HCT116 (cell line): ENCODE data around the gene SLC8A1. TPM values are rescaled to one million over a fixed set of nuclear protein-coding genes. Genes with fewer than 3 reads are reported as not detected.

Experiments used
- ATAC-seq: fragments of 200-7000 bp; cut with Tn5 transposase; 2 replicates; pipeline ENCODE4 v1.9.1; 2020; ENCODE audit warnings: mild to moderate bottlenecking, moderate library complexity
- BruUV-seq: library from RNA; stranded (reverse); fragments of 400-500 nt; replicated peaks from 2 replicates; lab custom pipeline; 2021; lab: Mats Ljungman, UMichigan
- CTCF ChIA-PET: fragments of 300-600 bp; sonication (Branson Sonifier 250); formaldehyde crosslinking; loops from one replicate; lab custom pipeline; 2021; ENCODE audit warnings: antibody characterized with exemption; lab: Charles Lee
- POLR2A ChIA-PET: fragments of 300-600, 350-600 bp; sonication (Branson Sonifier 250); formaldehyde crosslinking; loops from one replicate; lab custom pipeline; 2021; ENCODE audit warnings: antibody characterized with exemption; lab: Charles Lee
- RAD21 ChIA-PET, 2 experiments: fragments of 300-600 bp; sonication (Branson Sonifier 250); formaldehyde crosslinking; loops; one replicate each; lab custom pipeline; 2023; ENCODE audit warnings: low total read pairs in 2 of 2; ENCODE audit not compliant: uncharacterized antibody in 2 of 2, unreplicated experiment in 2 of 2, low non-redundant PET in 1 of 2; lab: Charles Lee
- DNase-seq: peaks from one replicate; pipeline ENCODE4 v3.0.0-alpha.2; 2010; ENCODE audit warnings: low read depth, low spot score
- H2AFZ ChIP-seq: fragments of 200-600 bp; shearing (Covaris generic), sonication (generic); 2 replicates; pipeline ENCODE4 v1.6.1; 2017; ENCODE audit warnings: low read depth, mixed run types, mixed read lengths, antibody characterized with exemption, low read length; ENCODE audit not compliant: poor library complexity, severe bottlenecking
- H3K27ac ChIP-seq: 2 replicates; pipeline ENCODE4 v1.5.1; 2012; ENCODE audit warnings: low read depth, low read length
- H3K27me3 ChIP-seq: fragments of 200-600 bp; sonication (generic); 2 replicates; pipeline ENCODE4 v1.6.1; 2016; ENCODE audit warnings: mixed run types, low read length, mixed read lengths; ENCODE audit not compliant: insufficient read depth
- H3K36me3 ChIP-seq, 2 experiments: fragments of 200-500 bp in 1 of 2; fragments of 200-600 bp in 1 of 2; sonication (Bioruptor generic) in 1 of 2; sonication (generic) in 1 of 2; 2 replicates each; pipeline versions ENCODE4 v1.5.1 to v1.6.1; 2014 to 2016; ENCODE audit warnings: low read length in 2 of 2, inconsistent platforms in 1 of 2, mixed read lengths in 1 of 2, mixed run types in 1 of 2; ENCODE audit not compliant: insufficient read depth in 2 of 2, control insufficient read depth in 1 of 2
- H3K4me1 ChIP-seq, 2 experiments: fragments of 200-600 bp in 1 of 2; sonication (generic) in 1 of 2; 2 replicates each; pipeline versions ENCODE4 v1.5.1 to v1.6.1; 2012 to 2017; ENCODE audit warnings: low read length in 2 of 2, inconsistent platforms in 1 of 2, mild to moderate bottlenecking in 1 of 2, mixed read lengths in 1 of 2, mixed run types in 1 of 2, moderate library complexity in 1 of 2; ENCODE audit not compliant: insufficient read depth in 2 of 2, control insufficient read depth in 1 of 2
- H3K4me2 ChIP-seq: fragments of 200-600 bp; sonication (generic); 2 replicates; pipeline ENCODE4 v1.6.1; 2017; ENCODE audit warnings: mixed run types, low read length, mixed read lengths
- H3K4me3 ChIP-seq, 2 experiments: fragments of 200-600 bp in 1 of 2; sonication (generic) in 1 of 2; replicated peaks in 1 of 2; 2 replicates each; pipeline ENCODE4 v1.5.1; 2011 to 2016; ENCODE audit warnings: low read length in 2 of 2, control low read depth in 1 of 2, low read depth in 1 of 2, mild to moderate bottlenecking in 1 of 2, mixed read lengths in 1 of 2, mixed run types in 1 of 2
- H3K79me2 ChIP-seq: fragments of 200-600 bp; sonication (generic); 2 replicates; pipeline ENCODE4 v1.6.1; 2017; ENCODE audit warnings: mild to moderate bottlenecking, mixed run types, low read length, moderate library complexity, mixed read lengths; ENCODE audit not compliant: insufficient read depth
- H3K9ac ChIP-seq: fragments of 200-600 bp; sonication (generic); 2 replicates; pipeline ENCODE4 v1.6.1; 2016; ENCODE audit warnings: low read length, mixed read lengths
- H3K9me2 ChIP-seq: fragments of 200-600 bp; sonication (generic), shearing (Covaris generic); 2 replicates; pipeline ENCODE4 v1.6.1; 2017; ENCODE audit warnings: mixed run types, mild to moderate bottlenecking, moderate library complexity; ENCODE audit not compliant: insufficient read depth
- H3K9me3 ChIP-seq, 2 experiments: fragments of 200-500 bp in 1 of 2; fragments of 200-600 bp in 1 of 2; sonication (Bioruptor generic) in 1 of 2; sonication (generic) in 1 of 2; 2 replicates each; pipeline ENCODE4 v1.6.1; 2014 to 2017; ENCODE audit warnings: low read length in 2 of 2, mixed read lengths in 2 of 2, inconsistent platforms in 1 of 2, low read depth in 1 of 2, mild to moderate bottlenecking in 1 of 2, mixed run types in 1 of 2, moderate library complexity in 1 of 2; ENCODE audit not compliant: control insufficient read depth in 1 of 2, insufficient read depth in 1 of 2
- H4K20me1 ChIP-seq: fragments of 200-600 bp; sonication (generic), shearing (Covaris generic); 2 replicates; pipeline ENCODE4 v1.6.1; 2017; ENCODE audit warnings: mixed run types, mild to moderate bottlenecking, moderate library complexity; ENCODE audit not compliant: insufficient read depth
- ATF3 ChIP-seq: IDR thresholded peaks from 2 replicates; pipeline ENCODE4 v1.6.1; 2012
- CTCF ChIP-seq, 3 experiments: fragments of 200-600 bp in 1 of 3; sonication (generic) in 1 of 3; IDR thresholded peaks in 2 of 3; conservative IDR thresholded peaks in 1 of 3; 2 replicates each; pipeline ENCODE4 v1.5.1; 2012 to 2017; ENCODE audit warnings: low read depth in 2 of 3, low read length in 2 of 3, antibody characterized with exemption in 1 of 3, borderline replicate concordance in 1 of 3, control low read depth in 1 of 3, mild to moderate bottlenecking in 1 of 3, mixed read lengths in 1 of 3, mixed run types in 1 of 3, moderate library complexity in 1 of 3; ENCODE audit not compliant: insufficient read depth in 1 of 3
- EGR1 ChIP-seq: IDR thresholded peaks from 2 replicates; pipeline ENCODE4 v1.6.1; 2012; ENCODE audit warnings: low read depth
- EZH2phosphoT487 ChIP-seq: fragments of 200-600 bp; IDR thresholded peaks from 2 replicates; pipeline ENCODE4 v1.6.1; 2018; ENCODE audit warnings: antibody characterized with exemption, borderline replicate concordance
- JUND ChIP-seq: IDR thresholded peaks from 2 replicates; pipeline ENCODE4 v1.6.1; 2012
- POLR2A ChIP-seq: IDR thresholded peaks from 2 replicates; pipeline ENCODE4 v1.7.0; 2011; ENCODE audit warnings: borderline replicate concordance; ENCODE audit not compliant: insufficient read depth, insufficient read length; ENCODE audit errors: extremely low read depth
- POLR2AphosphoS5 ChIP-seq: IDR thresholded peaks from 2 replicates; pipeline ENCODE4 v1.6.1; 2011; ENCODE audit warnings: mild to moderate bottlenecking, low read depth, low read length, moderate library complexity
- REST ChIP-seq: IDR thresholded peaks from 2 replicates; pipeline ENCODE4 v1.6.1; 2012; ENCODE audit warnings: low read depth
- SP1 ChIP-seq: IDR thresholded peaks from 2 replicates; pipeline ENCODE4 v1.6.1; 2012; ENCODE audit warnings: low read depth
- TCF7L2 ChIP-seq: IDR thresholded peaks from 2 replicates; pipeline ENCODE4 v1.7.0; 2011; ENCODE audit warnings: borderline replicate concordance, inconsistent platforms; ENCODE audit not compliant: insufficient read depth, insufficient read length; ENCODE audit errors: extremely low read depth
- ZBTB33 ChIP-seq: IDR thresholded peaks from 2 replicates; pipeline ENCODE4 v1.6.1; 2011; ENCODE audit warnings: mild to moderate bottlenecking, low read length, moderate library complexity; ENCODE audit not compliant: insufficient replicate concordance; ENCODE audit errors: extremely low read depth
- ZNF274 ChIP-seq: fragments of 200-500 bp; sonication (Bioruptor generic); IDR thresholded peaks from 2 replicates; pipeline ENCODE4 v1.6.1; 2014; ENCODE audit warnings: mild to moderate bottlenecking, low read depth, low read length, inconsistent platforms
- intact Hi-C: fragments of 100-400 bp; cut with micrococcal nuclease; formaldehyde crosslinking; loops from 2 replicates; pipeline ENCODE4 v1.10.0; 2022
- total RNA-seq: library from RNA; stranded (reverse); gene quantifications from one replicate; pipeline ENCODE4 v1.2.1, GENCODE V29; 2021; ENCODE audit not compliant: unreplicated experiment

The SLC8A1 gene
- total RNA-seq, 1 experiment from 2014 or later = 0.07 TPM

- Histone ChIP-seq H3K79me2 (no peaks in the 10 kb centered on the region), H3K9me2 (no peaks in the 10 kb centered on the region), H3K4me3 (no peak overlapping the region), H3K4me2 (no peak overlapping the region), H3K4me1 (no peaks in the 10 kb centered on the region), H3K27me3 (peaks cover 35% of the 10 kb centered on the region; the same call in 1 of the 2 replicates), H3K36me3 (no peaks in the 10 kb centered on the region), H4K20me1 (no peaks in the 10 kb centered on the region), H2AFZ (no peak overlapping the region), H3K9ac (no peak overlapping the region), H3K9me3 (no peaks in the 10 kb centered on the region), H3K27ac (no peak overlapping the region)
- DNase-seq (no peak), ATAC-seq (no peak)
- intact Hi-C loops = no loop called here
- CTCF ChIA-PET = interaction anchor here (0.6 kb wide), 1 partner anchor 68 kb away, joined by 3 read pairs; no protein-coding TSS in a partner anchor
- RAD21 ChIA-PET = no interaction called here
- no TSS peak for BruUV-seq
- TF ChIP-seq ZNF274 (no peak), CTCF (IDR thresholded peaks at IDR 0.05 in 2 of 3, conservative IDR thresholded peaks at IDR 0.05 in 1 of 3; ENCODE audit: borderline replicate concordance in 1 of 3, insufficient read depth in 1 of 3, low read depth in 2 of 3, low read length in 2 of 3) (no peak), JUND (no peak), SP1 (no peak), POLR2A (no peak), POLR2AphosphoS5 (no peak), EZH2phosphoT487 (no peak)
- POLR2A ChIA-PET = no interaction called here
Measured at GRCh38 chr2:40187054-40187453, 264.8 kb downstream of the SLC8A1 start.

DNA sequence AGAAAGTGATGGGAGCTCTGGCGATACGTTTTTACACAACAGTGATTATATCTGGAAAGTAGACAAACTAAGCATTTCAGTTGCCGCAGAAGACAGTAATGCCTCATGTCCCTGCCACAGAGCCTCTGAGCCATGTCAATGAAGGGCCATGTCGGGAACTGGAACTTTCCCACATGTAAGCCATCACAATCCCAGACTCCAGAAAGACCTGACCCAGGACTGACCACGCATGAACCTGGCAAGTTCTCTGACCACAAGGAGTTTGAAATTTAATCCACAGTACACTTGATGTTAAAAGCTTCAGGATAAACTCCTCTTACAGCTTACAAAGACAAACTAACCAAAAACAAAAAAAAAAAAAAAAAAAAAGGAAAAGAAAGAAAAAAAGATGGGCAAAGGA, 267.3 kb downstream of the SLC8A1 start:
- Histone ChIP-seq H3K36me3 (no peaks in the 10 kb centered on the region), H3K9me2 (no peaks in the 10 kb centered on the region), H3K4me2 (no peak overlapping the region), H3K9me3 (no peaks in the 10 kb centered on the region), H3K27ac (no peak overlapping the region), H2AFZ (no peak overlapping the region), H3K9ac (no peak overlapping the region), H4K20me1 (no peaks in the 10 kb centered on the region), H3K79me2 (no peaks in the 10 kb centered on the region), H3K27me3 (peaks cover 32% of the 10 kb centered on the region; the same call in 1 of the 2 replicates), H3K4me3 (no peak overlapping the region), H3K4me1 (no peaks in the 10 kb centered on the region)
- ChIA-PET RAD21 (no interaction called here), CTCF (no interaction called here), POLR2A (no interaction called here)
- DNase-seq (no peak), ATAC-seq (no peak)
- intact Hi-C loops = no loop called here
- BruUV-seq = no TSS peak
- TF ChIP-seq TCF7L2 (no peak), POLR2AphosphoS5 (no peak), EGR1 (no peak), ATF3 (no peak), ZBTB33 (no peak), ZNF274 (no peak), REST (no peak)
